GM12873 (cell line): ENCODE results near the gene ST8SIA2.

Experiments used
- CTCF ChIP-seq: IDR thresholded peaks from 2 replicates; pipeline ENCODE4 v1.5.1; 2012; ENCODE audit warnings: low read depth, mild to moderate bottlenecking, moderate library complexity, low read length, control low read depth; ENCODE audit not compliant: insufficient read depth; ENCODE audit errors: missing control alignments

The ST8SIA2 gene

GRCh38 chr15:92393071-92393979 is at the start of gene ST8SIA2:
Gene ST8SIA2, plus strand, starts transcription at chr15:92393881. Its CDS starts 184 bp downstream, at chr15:92394065.
- no peak for TF ChIP-seq CTCF

- no peak for TF ChIP-seq CTCF
Measured at GRCh38 chr15:92343924-92344643, 49.6 kb upstream of the ST8SIA2 start.

GRCh38 chr15:92346063-92346462 is 47.6 kb upstream of the ST8SIA2 start:
- TF ChIP-seq CTCF = no peak

GRCh38 chr15:92355307-92355706 is 38.4 kb upstream of the ST8SIA2 start:
- TF ChIP-seq CTCF = no peak

- no peak for TF ChIP-seq CTCF
Measured at GRCh38 chr15:92361321-92362000, 32.2 kb upstream of the ST8SIA2 start.

- no peak for TF ChIP-seq CTCF
Measured at GRCh38 chr15:92362001-92362350, 31.7 kb upstream of the ST8SIA2 start.

- TF ChIP-seq CTCF = no peak
Measured at GRCh38 chr15:92365084-92365483, 28.6 kb upstream of the ST8SIA2 start.
